ENCODE data around the gene KRT72.
"Not testable (repeated sequence)": the region's sequence is repeated elsewhere in the genome, so short reads cannot be mapped to it uniquely, and the experiment has no call there.

KRT72 gene

GRCh38 chr12:52604859-52605258 lies 3.6 kb upstream of the KRT72 start:
- no peak overlapping the region for H3K9ac ChIP-seq (ENCODE audit: low read depth, low read length)
- no peaks in the 10 kb centered on the region for H3K4me1 ChIP-seq (ENCODE audit: insufficient read depth, low read length)
- H3K4me3 ChIP-seq (ENCODE audit: low read length) = no peak overlapping the region
- no peaks in the 10 kb centered on the region for H3K9me3 ChIP-seq (ENCODE audit: insufficient read depth, low read depth, low read length)
- no peak overlapping the region for H3K27ac ChIP-seq (ENCODE audit: low read length)
- H3K36me3 ChIP-seq (ENCODE audit: insufficient read depth, low read depth, low read length) = no peaks in the 10 kb centered on the region
- H3K27me3 ChIP-seq (ENCODE audit: insufficient read depth, low read length) = no peaks in the 10 kb centered on the region; the same call in 1 of the 2 replicates

DNA sequence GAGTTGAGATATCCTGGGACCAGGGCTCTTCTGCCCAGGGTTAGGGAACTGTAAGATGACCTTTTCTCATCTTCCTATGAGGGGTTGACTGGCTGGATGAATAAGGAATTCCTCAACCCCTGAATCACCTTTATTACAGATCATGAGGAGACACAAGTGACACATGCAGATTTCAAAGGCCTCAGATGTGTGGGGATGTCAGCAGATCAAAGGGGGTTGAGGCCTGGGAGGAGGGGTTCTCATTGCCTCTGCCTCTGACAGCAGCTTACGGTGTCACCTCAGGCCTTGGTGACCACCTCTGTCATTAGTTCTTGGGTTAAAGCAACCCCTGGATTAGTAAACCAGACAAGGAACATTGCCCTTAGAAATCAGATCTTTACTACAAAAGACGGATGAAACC lies 2.1 kb upstream of the KRT72 start:
- H3K36me3 ChIP-seq (ENCODE audit: insufficient read depth, low read depth, low read length) = no peaks in the 10 kb centered on the region
- H3K9me3 ChIP-seq (ENCODE audit: insufficient read depth, low read depth, low read length) = no peaks in the 10 kb centered on the region
- H3K27ac ChIP-seq (ENCODE audit: low read length) = no peak overlapping the region
- H3K4me3 ChIP-seq (ENCODE audit: low read length) = no peak overlapping the region
- no peaks in the 10 kb centered on the region for H3K27me3 ChIP-seq (ENCODE audit: insufficient read depth, low read length)
- no peak overlapping the region for H3K9ac ChIP-seq (ENCODE audit: low read depth, low read length)
- H3K4me1 ChIP-seq (ENCODE audit: insufficient read depth, low read length) = no peaks in the 10 kb centered on the region

- Histone ChIP-seq H3K4me3 (ENCODE audit: low read length) (no peak overlapping the region), H3K36me3 (ENCODE audit: insufficient read depth, low read depth, low read length) (no peaks in the 10 kb centered on the region), H3K9me3 (ENCODE audit: insufficient read depth, low read depth, low read length) (no peaks in the 10 kb centered on the region), H3K9ac (ENCODE audit: low read depth, low read length) (no peak overlapping the region), H3K27me3 (ENCODE audit: insufficient read depth, low read length) (no peaks in the 10 kb centered on the region; the same call in 1 of the 2 replicates), H3K27ac (ENCODE audit: low read length) (no peak overlapping the region), H3K4me1 (ENCODE audit: insufficient read depth, low read length) (no peaks in the 10 kb centered on the region)
These were observed 1.3 kb upstream of the KRT72 start for GRCh38 chr12:52602552-52602951.

GRCh38 chr12:52601671-52602070 lies 408 bp upstream of the KRT72 start:
- no peaks in the 10 kb centered on the region for H3K4me1 ChIP-seq (ENCODE audit: insufficient read depth, low read length)
- no peaks in the 10 kb centered on the region for H3K36me3 ChIP-seq (ENCODE audit: insufficient read depth, low read depth, low read length)
- no peak overlapping the region for H3K4me3 ChIP-seq (ENCODE audit: low read length)
- H3K27ac ChIP-seq (ENCODE audit: low read length) = no peak overlapping the region
- no peak overlapping the region for H3K9ac ChIP-seq (ENCODE audit: low read depth, low read length)
- no peaks in the 10 kb centered on the region for H3K9me3 ChIP-seq (ENCODE audit: insufficient read depth, low read depth, low read length)
- H3K27me3 ChIP-seq (ENCODE audit: insufficient read depth, low read length) = no peaks in the 10 kb centered on the region; the same call in 1 of the 2 replicates

GRCh38 chr12:52600475-52600874 lies 788 bp downstream of the KRT72 start:
- H3K4me1 ChIP-seq (ENCODE audit: insufficient read depth, low read length) = no peaks in the 10 kb centered on the region
- H3K27ac ChIP-seq (ENCODE audit: low read length) = no peak overlapping the region
- no peak overlapping the region for H3K4me3 ChIP-seq (ENCODE audit: low read length)
- H3K36me3 ChIP-seq (ENCODE audit: insufficient read depth, low read depth, low read length) = no peaks in the 10 kb centered on the region
- H3K9me3 ChIP-seq (ENCODE audit: insufficient read depth, low read depth, low read length) = no peaks in the 10 kb centered on the region
- H3K9ac ChIP-seq (ENCODE audit: low read depth, low read length) = no peak overlapping the region
- H3K27me3 ChIP-seq (ENCODE audit: insufficient read depth, low read length) = no peaks in the 10 kb centered on the region; the same call in 1 of the 2 replicates

GRCh38 chr12:52600071-52600470 lies 1.2 kb downstream of the KRT72 start:
- H3K4me1 ChIP-seq (ENCODE audit: insufficient read depth, low read length) = no peaks in the 10 kb centered on the region
- no peak overlapping the region for H3K27ac ChIP-seq (ENCODE audit: low read length)
- no peaks in the 10 kb centered on the region; the same call in 1 of the 2 replicates for H3K27me3 ChIP-seq (ENCODE audit: insufficient read depth, low read length)
- no peak overlapping the region for H3K4me3 ChIP-seq (ENCODE audit: low read length)
- no peak overlapping the region for H3K9ac ChIP-seq (ENCODE audit: low read depth, low read length)
- H3K36me3 ChIP-seq (ENCODE audit: insufficient read depth, low read depth, low read length) = no peaks in the 10 kb centered on the region
- no peaks in the 10 kb centered on the region for H3K9me3 ChIP-seq (ENCODE audit: insufficient read depth, low read depth, low read length)

DNA sequence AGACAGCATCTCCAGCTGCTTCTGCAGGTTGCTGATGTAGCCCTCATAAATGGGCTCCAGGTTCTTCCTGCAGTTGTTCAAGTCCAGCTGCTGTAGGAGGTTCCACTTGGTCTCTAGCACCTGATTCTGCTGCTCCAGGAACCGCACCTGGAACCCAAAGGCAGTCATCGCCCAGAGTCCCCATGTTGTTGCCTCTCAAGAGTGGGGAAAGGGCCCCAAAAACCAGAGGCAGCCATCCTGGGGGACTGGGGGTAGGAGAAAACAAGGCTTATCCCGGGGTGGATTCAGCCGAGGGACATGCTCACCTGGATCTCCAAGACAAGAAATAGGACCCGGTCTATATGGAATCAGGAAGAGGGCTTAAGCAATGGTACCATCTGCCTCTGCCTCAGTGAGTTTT lies 2.3 kb downstream of the KRT72 start:
- no peaks in the 10 kb centered on the region for H3K4me1 ChIP-seq (ENCODE audit: insufficient read depth, low read length)
- H3K27ac ChIP-seq (ENCODE audit: low read length) = no peak overlapping the region
- H3K9me3 ChIP-seq (ENCODE audit: insufficient read depth, low read depth, low read length) = no peaks in the 10 kb centered on the region
- no peaks in the 10 kb centered on the region; the same call in 1 of the 2 replicates for H3K27me3 ChIP-seq (ENCODE audit: insufficient read depth, low read length)
- H3K4me3 ChIP-seq (ENCODE audit: low read length) = no peak overlapping the region
- H3K36me3 ChIP-seq (ENCODE audit: insufficient read depth, low read depth, low read length) = no peaks in the 10 kb centered on the region
- H3K9ac ChIP-seq (ENCODE audit: low read depth, low read length) = no peak overlapping the region

DNA sequence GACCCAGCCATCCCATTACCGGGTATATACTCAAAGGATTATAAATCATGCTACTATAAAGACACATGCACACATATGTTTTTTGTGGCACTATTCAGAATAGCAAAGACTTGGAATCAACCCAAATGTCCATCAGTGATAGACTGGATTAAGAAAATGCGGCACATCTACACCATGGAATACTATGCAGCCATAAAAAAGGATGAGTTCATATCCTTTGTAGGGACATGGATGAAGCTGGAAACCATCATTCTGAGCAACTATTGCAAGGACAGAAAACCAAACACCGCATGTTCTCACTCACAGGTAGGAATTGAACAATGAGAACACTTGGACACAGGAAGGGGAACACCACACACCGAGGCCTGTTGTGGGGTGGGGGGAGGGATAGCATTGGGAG lies 7.0 kb downstream of the KRT72 start:
- H3K36me3 ChIP-seq (ENCODE audit: insufficient read depth, low read depth, low read length); H3K9ac ChIP-seq (ENCODE audit: low read depth, low read length); H3K4me3 ChIP-seq (ENCODE audit: low read length); H3K27me3 ChIP-seq (ENCODE audit: insufficient read depth, low read length); H3K4me1 ChIP-seq (ENCODE audit: insufficient read depth, low read length); H3K27ac ChIP-seq (ENCODE audit: low read length): not testable (repeated sequence)
- peaks cover 35% of the 10 kb centered on the region for H3K9me3 ChIP-seq (ENCODE audit: insufficient read depth, low read depth, low read length)

DNA sequence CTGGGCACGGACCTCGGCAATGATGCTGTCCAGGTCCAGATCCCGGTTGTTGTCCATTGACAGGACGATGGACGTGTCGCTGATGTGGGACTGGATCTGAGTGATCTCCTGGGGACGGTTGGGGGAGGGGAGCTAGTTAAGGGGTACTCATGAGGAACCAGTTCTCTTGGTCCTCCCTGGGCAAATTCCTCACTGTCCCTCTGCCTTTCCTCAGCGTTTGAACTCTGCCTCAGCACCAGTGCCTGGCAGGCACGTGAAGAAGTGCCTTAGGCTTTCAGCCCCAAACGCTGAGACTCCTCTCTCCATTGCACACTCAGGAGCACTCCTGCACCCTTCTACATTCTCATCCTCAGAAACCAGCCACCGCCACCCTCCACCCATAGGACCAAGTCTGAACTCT lies 9.7 kb downstream of the KRT72 start:
- peaks cover 36% of the 10 kb centered on the region for H3K9me3 ChIP-seq (ENCODE audit: insufficient read depth, low read depth, low read length)
- H3K27ac ChIP-seq (ENCODE audit: low read length) = no peak overlapping the region
- H3K36me3 ChIP-seq (ENCODE audit: insufficient read depth, low read depth, low read length) = no peaks in the 10 kb centered on the region
- H3K27me3 ChIP-seq (ENCODE audit: insufficient read depth, low read length) = no peaks in the 10 kb centered on the region
- no peak overlapping the region for H3K4me3 ChIP-seq (ENCODE audit: low read length)
- no peaks in the 10 kb centered on the region for H3K4me1 ChIP-seq (ENCODE audit: insufficient read depth, low read length)
- no peak overlapping the region for H3K9ac ChIP-seq (ENCODE audit: low read depth, low read length)

DNA sequence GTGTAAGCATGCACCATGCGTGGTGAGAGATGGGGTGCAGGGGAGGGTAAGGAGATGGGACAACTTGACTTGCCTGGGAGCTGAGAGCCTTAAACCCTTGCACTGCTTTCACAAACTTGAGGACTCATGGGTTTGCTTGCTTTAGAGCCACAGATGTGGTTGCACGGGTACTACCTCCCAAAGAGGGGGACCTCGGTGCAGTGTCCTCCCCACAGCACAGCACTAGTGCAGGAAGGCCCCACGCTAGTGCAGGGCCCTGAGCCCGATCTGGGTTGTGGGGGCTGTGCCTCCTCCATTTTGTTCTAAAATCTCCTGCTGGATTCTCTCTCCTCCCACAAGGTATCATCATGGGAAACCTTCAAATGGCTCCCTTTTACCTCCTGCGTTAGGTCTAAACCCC lies 11.2 kb downstream of the KRT72 start:
- H3K27me3 ChIP-seq (ENCODE audit: insufficient read depth, low read length) = no peaks in the 10 kb centered on the region
- H3K9me3 ChIP-seq (ENCODE audit: insufficient read depth, low read depth, low read length) = peaks cover 36% of the 10 kb centered on the region
- H3K9ac ChIP-seq (ENCODE audit: low read depth, low read length) = no peak overlapping the region
- no peaks in the 10 kb centered on the region for H3K36me3 ChIP-seq (ENCODE audit: insufficient read depth, low read depth, low read length)
- no peak overlapping the region for H3K4me3 ChIP-seq (ENCODE audit: low read length)
- no peak overlapping the region for H3K27ac ChIP-seq (ENCODE audit: low read length)
- H3K4me1 ChIP-seq (ENCODE audit: insufficient read depth, low read length) = no peaks in the 10 kb centered on the region

GRCh38 chr12:52587563-52587962 lies 13.7 kb downstream of the KRT72 start:
- no peak overlapping the region for H3K4me3 ChIP-seq (ENCODE audit: low read length)
- no peak overlapping the region for H3K9ac ChIP-seq (ENCODE audit: low read depth, low read length)
- H3K9me3 ChIP-seq (ENCODE audit: insufficient read depth, low read depth, low read length) = peaks cover 29% of the 10 kb centered on the region
- H3K27me3 ChIP-seq (ENCODE audit: insufficient read depth, low read length) = no peaks in the 10 kb centered on the region
- H3K27ac ChIP-seq (ENCODE audit: low read length) = no peak overlapping the region
- no peaks in the 10 kb centered on the region for H3K4me1 ChIP-seq (ENCODE audit: insufficient read depth, low read length)
- H3K36me3 ChIP-seq (ENCODE audit: insufficient read depth, low read depth, low read length) = no peaks in the 10 kb centered on the region

DNA sequence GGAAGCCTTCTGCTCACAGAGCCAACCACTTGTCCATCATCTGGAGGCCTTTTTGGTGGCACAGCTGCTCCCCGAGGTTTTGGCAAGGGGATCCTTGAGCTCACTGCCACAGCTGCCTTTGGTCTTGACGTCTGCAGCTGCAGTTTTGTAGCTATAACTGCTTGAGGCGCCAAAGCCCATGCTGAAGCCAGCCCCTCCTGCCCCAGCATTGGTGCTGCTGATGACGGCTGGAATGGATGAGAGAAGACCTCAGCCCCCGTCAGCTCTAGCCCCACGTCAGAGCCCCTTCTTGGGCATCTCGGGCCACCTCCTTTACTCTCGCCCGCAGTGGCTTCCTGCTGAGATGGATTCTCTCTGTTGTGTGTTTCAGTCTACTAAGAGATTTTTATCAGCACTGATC lies 15.3 kb downstream of the KRT72 start:
- Histone ChIP-seq H3K27ac (ENCODE audit: low read length) (no peak overlapping the region), H3K9me3 (ENCODE audit: insufficient read depth, low read depth, low read length) (peaks cover 17% of the 10 kb centered on the region), H3K4me1 (ENCODE audit: insufficient read depth, low read length) (no peaks in the 10 kb centered on the region), H3K36me3 (ENCODE audit: insufficient read depth, low read depth, low read length) (no peaks in the 10 kb centered on the region), H3K27me3 (ENCODE audit: insufficient read depth, low read length) (no peaks in the 10 kb centered on the region), H3K9ac (ENCODE audit: low read depth, low read length) (no peak overlapping the region), H3K4me3 (ENCODE audit: low read length) (no peak overlapping the region)

- H3K4me3 ChIP-seq (ENCODE audit: low read length) = no peak overlapping the region
- H3K4me1 ChIP-seq (ENCODE audit: insufficient read depth, low read length) = no peaks in the 10 kb centered on the region
- no peak overlapping the region for H3K27ac ChIP-seq (ENCODE audit: low read length)
- H3K9ac ChIP-seq (ENCODE audit: low read depth, low read length) = no peak overlapping the region
- peaks cover 9% of the 10 kb centered on the region; the same call in 1 of the 2 replicates for H3K9me3 ChIP-seq (ENCODE audit: insufficient read depth, low read depth, low read length)
- H3K27me3 ChIP-seq (ENCODE audit: insufficient read depth, low read length) = no peaks in the 10 kb centered on the region
- H3K36me3 ChIP-seq (ENCODE audit: insufficient read depth, low read depth, low read length) = no peaks in the 10 kb centered on the region
These were observed 16.2 kb downstream of the KRT72 start for GRCh38 chr12:52585066-52585465.

All from iPS-20b (cell line).